Measurements from ENCODE around the gene DENND2D. TPM values are rescaled to one million over a fixed set of nuclear protein-coding genes. Genes with fewer than 3 reads are reported as not detected.

The DENND2D gene
- total and polyA plus RNA-seq, 10 of the 15 experiments (the other 5 are each of a cell fraction or from before 2014, with no cell fraction given), result 149 to 375 (median 172) TPM

Small RNAs within 50 kb of the gene (small RNA-seq; reads per million reads assigned to genes)
- gene AL355816.1, result not detected

Other genes starting within 250 kb of the DENND2D start
Only the 7 nearest of the 8 such genes appear.
- gene LRIF1, start 236.7 kb downstream of the DENND2D start, total RNA-seq (2014; rRNA removed), result 13.4 and 15.5 TPM in 2 replicates
- 20.3 and 21.1 TPM in 2 replicates for gene LRIF1, start 236.7 kb downstream of the DENND2D start, total RNA-seq (2014; rRNA removed; fragmentation: Illumina TruSeq; extraction: Trizol)
- 12.8 and 13.4 TPM in 2 replicates for gene LRIF1, start 236.7 kb downstream of the DENND2D start, total RNA-seq (2021)
- 13.6 and 21.2 TPM in 2 replicates for gene LRIF1, start 236.7 kb downstream of the DENND2D start, polyA plus RNA-seq (2011; rRNA removed)
- 17.0 and 23.6 TPM in 2 replicates for gene LRIF1, start 236.7 kb downstream of the DENND2D start, polyA plus RNA-seq (2014; fragmentation: Illumina TruSeq; extraction: Trizol)
- gene LRIF1, start 236.7 kb downstream of the DENND2D start, polyA plus RNA-seq (2014; fragmentation: Nextera tagmentation; extraction: Ambion mirVana), result 10 to 100 TPM; 15.4 to 16.1 TPM
- gene LRIF1, start 236.7 kb downstream of the DENND2D start, polyA plus RNA-seq (2014; rRNA removed), result 9.7 TPM in 2 replicates
- 10 to 100 TPM; 16.6 to 17.7 TPM for gene LRIF1, start 236.7 kb downstream of the DENND2D start, polyA plus RNA-seq (2016; fragmentation: Nextera tagmentation; extraction: Ambion mirVana)
- 76.0 and 80.9 TPM in 2 replicates for gene DRAM2, start 60.6 kb downstream of the DENND2D start, total RNA-seq (2014; rRNA removed)
- gene DRAM2, start 60.6 kb downstream of the DENND2D start, total RNA-seq (2014; rRNA removed; fragmentation: Illumina TruSeq; extraction: Trizol), result 56.6 and 60.3 TPM in 2 replicates
- 39.1 and 45.3 TPM in 2 replicates for gene DRAM2, start 60.6 kb downstream of the DENND2D start, total RNA-seq (2021)
- 229 and 281 TPM in 2 replicates for gene DRAM2, start 60.6 kb downstream of the DENND2D start, polyA plus RNA-seq (2011; rRNA removed)
- 82.8 and 106 TPM in 2 replicates for gene DRAM2, start 60.6 kb downstream of the DENND2D start, polyA plus RNA-seq (2014; fragmentation: Illumina TruSeq; extraction: Trizol)
- 100 to 1,000 TPM in 1 of 2 experiments, 10 to 100 TPM in 1; 88.3 to 146 TPM for gene DRAM2, start 60.6 kb downstream of the DENND2D start, polyA plus RNA-seq (2014; fragmentation: Nextera tagmentation; extraction: Ambion mirVana)
- gene DRAM2, start 60.6 kb downstream of the DENND2D start, polyA plus RNA-seq (2014; rRNA removed), result 64.1 and 88.0 TPM in 2 replicates
- gene DRAM2, start 60.6 kb downstream of the DENND2D start, polyA plus RNA-seq (2016; fragmentation: Nextera tagmentation; extraction: Ambion mirVana), result 10 to 100 TPM; 57.7 to 58.4 TPM
- 56.0 and 70.0 TPM in 2 replicates for gene CEPT1, start 60.4 kb downstream of the DENND2D start, total RNA-seq (2014; rRNA removed)
- gene CEPT1, start 60.4 kb downstream of the DENND2D start, total RNA-seq (2014; rRNA removed; fragmentation: Illumina TruSeq; extraction: Trizol), result 67.5 and 68.8 TPM in 2 replicates
- 51.8 and 53.6 TPM in 2 replicates for gene CEPT1, start 60.4 kb downstream of the DENND2D start, total RNA-seq (2021)
- gene CEPT1, start 60.4 kb downstream of the DENND2D start, polyA plus RNA-seq (2011; rRNA removed), result 77.9 and 125 TPM in 2 replicates
- gene CEPT1, start 60.4 kb downstream of the DENND2D start, polyA plus RNA-seq (2014; fragmentation: Illumina TruSeq; extraction: Trizol), result 60.1 and 83.5 TPM in 2 replicates
- 10 to 100 TPM; 29.4 to 55.5 TPM for gene CEPT1, start 60.4 kb downstream of the DENND2D start, polyA plus RNA-seq (2014; fragmentation: Nextera tagmentation; extraction: Ambion mirVana)
- gene CEPT1, start 60.4 kb downstream of the DENND2D start, polyA plus RNA-seq (2014; rRNA removed), result 42.4 and 52.7 TPM in 2 replicates
- gene CEPT1, start 60.4 kb downstream of the DENND2D start, polyA plus RNA-seq (2016; fragmentation: Nextera tagmentation; extraction: Ambion mirVana), result 10 to 100 TPM; 53.1 to 54.1 TPM
- 92.1 and 115 TPM in 2 replicates for gene CHI3L2, start 27.1 kb upstream of the DENND2D start, total RNA-seq (2014; rRNA removed)
- 88.8 and 105 TPM in 2 replicates for gene CHI3L2, start 27.1 kb upstream of the DENND2D start, total RNA-seq (2014; rRNA removed; fragmentation: Illumina TruSeq; extraction: Trizol)
- gene CHI3L2, start 27.1 kb upstream of the DENND2D start, total RNA-seq (2021), result 72.1 and 95.0 TPM in 2 replicates
- 508 and 715 TPM in 2 replicates for gene CHI3L2, start 27.1 kb upstream of the DENND2D start, polyA plus RNA-seq (2011; rRNA removed)
- 124 and 170 TPM in 2 replicates for gene CHI3L2, start 27.1 kb upstream of the DENND2D start, polyA plus RNA-seq (2014; fragmentation: Illumina TruSeq; extraction: Trizol)
- 100 to 1,000 TPM; 151 to 216 TPM for gene CHI3L2, start 27.1 kb upstream of the DENND2D start, polyA plus RNA-seq (2014; fragmentation: Nextera tagmentation; extraction: Ambion mirVana)
- gene CHI3L2, start 27.1 kb upstream of the DENND2D start, polyA plus RNA-seq (2014; rRNA removed), result 73.5 and 105 TPM in 2 replicates
- 10 to 100 TPM; 37.1 to 39.3 TPM for gene CHI3L2, start 27.1 kb upstream of the DENND2D start, polyA plus RNA-seq (2016; fragmentation: Nextera tagmentation; extraction: Ambion mirVana)
- not detected in 2 replicates for gene CHIA, start 90.2 kb upstream of the DENND2D start, total RNA-seq (2014; rRNA removed)
- gene CHIA, start 90.2 kb upstream of the DENND2D start, total RNA-seq (2014; rRNA removed; fragmentation: Illumina TruSeq; extraction: Trizol), result not detected in 2 replicates
- not detected in 2 replicates for gene CHIA, start 90.2 kb upstream of the DENND2D start, total RNA-seq (2021)
- not detected in 2 replicates for gene CHIA, start 90.2 kb upstream of the DENND2D start, polyA plus RNA-seq (2011; rRNA removed)
- not detected in 2 replicates for gene CHIA, start 90.2 kb upstream of the DENND2D start, polyA plus RNA-seq (2014; fragmentation: Illumina TruSeq; extraction: Trizol)
- gene CHIA, start 90.2 kb upstream of the DENND2D start, polyA plus RNA-seq (2014; fragmentation: Nextera tagmentation; extraction: Ambion mirVana), result not detected
- not detected in 2 replicates for gene CHIA, start 90.2 kb upstream of the DENND2D start, polyA plus RNA-seq (2014; rRNA removed)
- under 1 TPM in 1 of 2 experiments, not detected in 1; 0.21 TPM for gene CHIA, start 90.2 kb upstream of the DENND2D start, polyA plus RNA-seq (2016; fragmentation: Nextera tagmentation; extraction: Ambion mirVana)
- 0.65 and 1.0 TPM in 2 replicates for gene OVGP1, start 227.1 kb upstream of the DENND2D start, total RNA-seq (2014; rRNA removed)
- 0.89 and 1.2 TPM in 2 replicates for gene OVGP1, start 227.1 kb upstream of the DENND2D start, total RNA-seq (2014; rRNA removed; fragmentation: Illumina TruSeq; extraction: Trizol)
- gene OVGP1, start 227.1 kb upstream of the DENND2D start, total RNA-seq (2021), result 0.64 and 0.80 TPM in 2 replicates
- gene OVGP1, start 227.1 kb upstream of the DENND2D start, polyA plus RNA-seq (2011; rRNA removed), result 1.4 and 1.6 TPM in 2 replicates
- 1.8 and 2.0 TPM in 2 replicates for gene OVGP1, start 227.1 kb upstream of the DENND2D start, polyA plus RNA-seq (2014; fragmentation: Illumina TruSeq; extraction: Trizol)
- under 1 TPM; 0.03 to 0.73 TPM for gene OVGP1, start 227.1 kb upstream of the DENND2D start, polyA plus RNA-seq (2014; fragmentation: Nextera tagmentation; extraction: Ambion mirVana)
- 1.4 and 1.5 TPM in 2 replicates for gene OVGP1, start 227.1 kb upstream of the DENND2D start, polyA plus RNA-seq (2014; rRNA removed)
- under 1 TPM; 0.12 to 0.16 TPM for gene OVGP1, start 227.1 kb upstream of the DENND2D start, polyA plus RNA-seq (2016; fragmentation: Nextera tagmentation; extraction: Ambion mirVana)
- 75.3 and 79.8 TPM in 2 replicates for gene WDR77, start 248.6 kb upstream of the DENND2D start, total RNA-seq (2014; rRNA removed)
- 38.6 and 40.2 TPM in 2 replicates for gene WDR77, start 248.6 kb upstream of the DENND2D start, total RNA-seq (2014; rRNA removed; fragmentation: Illumina TruSeq; extraction: Trizol)
- gene WDR77, start 248.6 kb upstream of the DENND2D start, total RNA-seq (2021), result 57.5 and 61.5 TPM in 2 replicates
- 60.0 and 113 TPM in 2 replicates for gene WDR77, start 248.6 kb upstream of the DENND2D start, polyA plus RNA-seq (2011; rRNA removed)
- 69.9 and 72.1 TPM in 2 replicates for gene WDR77, start 248.6 kb upstream of the DENND2D start, polyA plus RNA-seq (2014; fragmentation: Illumina TruSeq; extraction: Trizol)
- gene WDR77, start 248.6 kb upstream of the DENND2D start, polyA plus RNA-seq (2014; fragmentation: Nextera tagmentation; extraction: Ambion mirVana), result 10 to 100 TPM; 12.7 to 34.1 TPM
- gene WDR77, start 248.6 kb upstream of the DENND2D start, polyA plus RNA-seq (2014; rRNA removed), result 56.8 and 64.3 TPM in 2 replicates
- 100 to 1,000 TPM; 153 to 167 TPM for gene WDR77, start 248.6 kb upstream of the DENND2D start, polyA plus RNA-seq (2016; fragmentation: Nextera tagmentation; extraction: Ambion mirVana)